ENCODE data around the gene ARNT2. TPM values are rescaled to one million over a fixed set of nuclear protein-coding genes. Genes with fewer than 3 reads are reported as not detected.

The ARNT2 gene
- total and polyA plus RNA-seq, 2 of the 13 experiments (the other 11 are each of a cell fraction or from before 2014, with no cell fraction given) = 0.69 to 1.7 TPM

DNA sequence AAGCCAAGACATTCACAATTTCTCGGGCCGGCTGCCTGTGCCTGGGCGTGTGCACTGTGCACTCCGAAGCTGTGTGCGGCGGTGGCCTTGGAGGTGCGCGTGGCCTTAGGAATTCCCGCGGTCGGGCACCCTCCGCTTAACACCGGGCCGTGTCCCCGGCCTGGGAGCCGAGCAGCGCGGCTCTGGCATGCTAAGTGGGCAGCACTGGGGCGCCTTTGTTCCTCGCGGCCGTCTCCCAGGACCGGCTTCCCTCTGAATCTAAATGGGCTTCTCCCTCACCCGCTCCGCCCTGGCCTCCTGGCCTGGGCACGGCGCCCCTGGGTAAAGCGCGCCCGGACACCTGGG is 498 bp upstream of the ARNT2 start:
- peak overlapping the region; percentile 43; the same call in 1 of the 2 replicates for H3K9ac ChIP-seq (ENCODE audit: insufficient read depth, low read depth, low read length)
- no peak for FAIRE-seq
- TF ChIP-seq, protein P1, sequence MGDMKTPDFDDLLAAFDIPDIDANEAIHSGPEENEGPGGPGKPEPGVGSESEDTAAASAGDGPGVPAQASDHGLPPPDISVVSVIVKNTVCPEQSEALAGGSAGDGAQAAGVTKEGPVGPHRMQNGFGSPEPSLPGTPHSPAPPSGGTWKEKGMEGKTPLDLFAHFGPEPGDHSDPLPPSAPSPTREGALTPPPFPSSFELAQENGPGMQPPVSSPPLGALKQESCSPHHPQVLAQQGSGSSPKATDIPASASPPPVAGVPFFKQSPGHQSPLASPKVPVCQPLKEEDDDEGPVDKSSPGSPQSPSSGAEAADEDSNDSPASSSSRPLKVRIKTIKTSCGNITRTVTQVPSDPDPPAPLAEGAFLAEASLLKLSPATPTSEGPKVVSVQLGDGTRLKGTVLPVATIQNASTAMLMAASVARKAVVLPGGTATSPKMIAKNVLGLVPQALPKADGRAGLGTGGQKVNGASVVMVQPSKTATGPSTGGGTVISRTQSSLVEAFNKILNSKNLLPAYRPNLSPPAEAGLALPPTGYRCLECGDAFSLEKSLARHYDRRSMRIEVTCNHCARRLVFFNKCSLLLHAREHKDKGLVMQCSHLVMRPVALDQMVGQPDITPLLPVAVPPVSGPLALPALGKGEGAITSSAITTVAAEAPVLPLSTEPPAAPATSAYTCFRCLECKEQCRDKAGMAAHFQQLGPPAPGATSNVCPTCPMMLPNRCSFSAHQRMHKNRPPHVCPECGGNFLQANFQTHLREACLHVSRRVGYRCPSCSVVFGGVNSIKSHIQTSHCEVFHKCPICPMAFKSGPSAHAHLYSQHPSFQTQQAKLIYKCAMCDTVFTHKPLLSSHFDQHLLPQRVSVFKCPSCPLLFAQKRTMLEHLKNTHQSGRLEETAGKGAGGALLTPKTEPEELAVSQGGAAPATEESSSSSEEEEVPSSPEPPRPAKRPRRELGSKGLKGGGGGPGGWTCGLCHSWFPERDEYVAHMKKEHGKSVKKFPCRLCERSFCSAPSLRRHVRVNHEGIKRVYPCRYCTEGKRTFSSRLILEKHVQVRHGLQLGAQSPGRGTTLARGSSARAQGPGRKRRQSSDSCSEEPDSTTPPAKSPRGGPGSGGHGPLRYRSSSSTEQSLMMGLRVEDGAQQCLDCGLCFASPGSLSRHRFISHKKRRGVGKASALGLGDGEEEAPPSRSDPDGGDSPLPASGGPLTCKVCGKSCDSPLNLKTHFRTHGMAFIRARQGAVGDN (CRISPR knock-in tag; IDR thresholded peaks at IDR 0.05) = peak; percentile 50
- TF ChIP-seq ZNF724P (CRISPR knock-in tag; IDR thresholded peaks at IDR 0.05; ENCODE audit: borderline replicate concordance) (no peak), EZH2 (conservative IDR thresholded peaks at IDR 0.05; ENCODE audit: low read depth, low read length) (0 out of 2 replicates have a peak, but pooled peaks have one; percentile 52), ZFY (CRISPR knock-in tag; IDR thresholded peaks at IDR 0.05) (peak; percentile 11; the same call in 1 of the 2 replicates), MTF2 (CRISPR knock-in tag; IDR thresholded peaks at IDR 0.05; ENCODE audit: borderline replicate concordance) (peak; percentile 22; the same call in 1 of the 2 replicates)
- WGBS (ENCODE audit: low lambda C conversion rate) = no CpG with 5 or more reads among the region's 30 CpGs
- no peak overlapping the region for H2AFZ ChIP-seq (ENCODE audit: low read length)
- ChIA-PET CTCF (ENCODE audit: low intra/inter-chr PET ratio, low total read pairs) (no interaction called here), POLR2A (no interaction called here)
- in situ Hi-C loops (cut with HindIII; ENCODE audit: extremely low pct_ligation_motif_present, low pct_unique_long_range_greater_than_20kb) (no loop called here), intact Hi-C loops (cut with micrococcal nuclease; ENCODE audit: unreplicated experiment) (no loop called here)
- no peaks in the 10 kb centered on the region for H3K79me2 ChIP-seq (ENCODE audit: insufficient read depth, low read length)
- no peak for DNase-seq (ENCODE audit: low spot score)
- peaks cover 4 to 43% of the 10 kb centered on the region in 2 experiments; a peak in 3 of 5 replicates for H3K27me3 ChIP-seq (ENCODE audit: control insufficient read depth in 1 of 2, insufficient read depth in 2 of 2, low read length in 2 of 2)
- peaks cover 10% of the 10 kb centered on the region; the same call in 1 of the 2 replicates for H3K4me1 ChIP-seq (ENCODE audit: insufficient read depth, low read length)
- H3K4me3 ChIP-seq (replicated peaks in 1 of 3; ENCODE audit: insufficient read depth in 1 of 3, low read depth in 2 of 3, low read length in 3 of 3) = peak overlapping the region; percentile 31 to 69 (median 37); a peak in 4 of 6 replicates
- H3K36me3 ChIP-seq (replicated peaks in 1 of 2; ENCODE audit: control insufficient read depth in 1 of 2, insufficient read depth in 2 of 2, low read length in 2 of 2) = no peaks in the 10 kb centered on the region
- peak; percentile 73 for ATAC-seq
- no TSS peak for BruUV-seq (replicated peaks)
- H4K20me1 ChIP-seq (ENCODE audit: insufficient read depth, low read length) = 0 out of 2 replicates have a peak, but pooled peaks cover 3% of the 10 kb centered on the region
- no peak overlapping the region for H3K27ac ChIP-seq (ENCODE audit: extremely low read length, insufficient read depth, low read length)
- peak overlapping the region; percentile 66 for H3K4me2 ChIP-seq (ENCODE audit: low read depth, low read length)
- no peaks in the 10 kb centered on the region for H3K9me3 ChIP-seq (ENCODE audit: low read length)

Measured in HepG2 (cell line).